Measurements from ENCODE around the gene BBX.

Gene BBX

GRCh38 chr3:107578091-107578490, 55.3 kb downstream of the BBX start:
- in situ Hi-C loops (cut with MboI; ENCODE audit: low pct_unique_long_range_greater_than_20kb, low sequenced_read_pairs, unreplicated experiment) = no loop called here
- no peak for DNase-seq (ENCODE audit: low spot score)
- TF ChIP-seq CTCF (IDR thresholded peaks at IDR 0.05; ENCODE audit: extremely low read depth, insufficient read depth, missing control alignments) = no peak

GRCh38 chr3:107578523-107578922, 55.8 kb downstream of the BBX start:
- in situ Hi-C loops (cut with MboI; ENCODE audit: low pct_unique_long_range_greater_than_20kb, low sequenced_read_pairs, unreplicated experiment) = no loop called here
- DNase-seq (ENCODE audit: low spot score) = no peak
- TF ChIP-seq CTCF (IDR thresholded peaks at IDR 0.05; ENCODE audit: extremely low read depth, insufficient read depth, missing control alignments) = no peak

GRCh38 chr3:107579371-107579770, 56.6 kb downstream of the BBX start:
- in situ Hi-C loops (cut with MboI; ENCODE audit: low pct_unique_long_range_greater_than_20kb, low sequenced_read_pairs, unreplicated experiment) = no loop called here
- DNase-seq (ENCODE audit: low spot score) = no peak
- TF ChIP-seq CTCF (IDR thresholded peaks at IDR 0.05; ENCODE audit: extremely low read depth, insufficient read depth, missing control alignments) = no peak

- in situ Hi-C loops (cut with MboI; ENCODE audit: low pct_unique_long_range_greater_than_20kb, low sequenced_read_pairs, unreplicated experiment) = no loop called here
Observed at GRCh38 chr3:107581230-107581629, 58.5 kb downstream of the BBX start.

GRCh38 chr3:107588217-107588616, 65.5 kb downstream of the BBX start:
- no peak for DNase-seq (ENCODE audit: low spot score)
- in situ Hi-C loops (cut with MboI; ENCODE audit: low pct_unique_long_range_greater_than_20kb, low sequenced_read_pairs, unreplicated experiment) = no loop called here
- no peak for TF ChIP-seq CTCF (IDR thresholded peaks at IDR 0.05; ENCODE audit: extremely low read depth, insufficient read depth, missing control alignments)

More at GRCh38 chr3:107581230-107581629, 58.5 kb downstream of the BBX start:
- no peak for DNase-seq (ENCODE audit: low spot score)
- TF ChIP-seq CTCF (IDR thresholded peaks at IDR 0.05; ENCODE audit: extremely low read depth, insufficient read depth, missing control alignments) = no peak

- no peak for DNase-seq (ENCODE audit: low spot score)
- TF ChIP-seq CTCF (IDR thresholded peaks at IDR 0.05; ENCODE audit: extremely low read depth, insufficient read depth, missing control alignments) = no peak
- in situ Hi-C loops (cut with MboI; ENCODE audit: low pct_unique_long_range_greater_than_20kb, low sequenced_read_pairs, unreplicated experiment) = no loop called here
Observed at GRCh38 chr3:107589454-107589853, 66.7 kb downstream of the BBX start.

GRCh38 chr3:107590786-107591185, 68.0 kb downstream of the BBX start:
- no peak for DNase-seq (ENCODE audit: low spot score)
- no peak for TF ChIP-seq CTCF (IDR thresholded peaks at IDR 0.05; ENCODE audit: extremely low read depth, insufficient read depth, missing control alignments)
- in situ Hi-C loops (cut with MboI; ENCODE audit: low pct_unique_long_range_greater_than_20kb, low sequenced_read_pairs, unreplicated experiment) = no loop called here
